ENCODE measurements around the gene PAQR4. TPM values are rescaled to one million over a fixed set of nuclear protein-coding genes. Genes with fewer than 3 reads are reported as not detected.

Gene PAQR4
- total and polyA plus RNA-seq, 4 experiments from 2014 or later, result 0.77 to 1.7 (median 1.1) TPM

GRCh38 chr16:3015865-3016521 is 46.8 kb downstream of the PAQR4 start:
- H3K4me1 ChIP-seq (ENCODE audit: insufficient read depth, low read length), result peaks cover 19% of the 10 kb centered on the region
- H3K27me3 ChIP-seq (ENCODE audit: insufficient read depth, low read length), result no peaks in the 10 kb centered on the region
- H3K4me3 ChIP-seq (ENCODE audit: low read length in 2 of 2), result no peak overlapping the region
- ChIA-PET CTCF (ENCODE audit: partially characterized antibody) (interaction anchor here (1.3 to 1.4 kb wide), 2 partner anchors 10 to 13 kb away, joined by 3 to 5 read pairs; no protein-coding TSS in a partner anchor), POLR2A (ENCODE audit: partially characterized antibody) (no interaction called here)
- Mint-ChIP-seq H3K27me3 (peaks cover 0 to 2% of the 10 kb centered on the region in 2 donors), H3K36me3 (no peaks in the 10 kb centered on the region), H3K27ac (no peak overlapping the region), H3K9me3 (no peaks in the 10 kb centered on the region), H3K4me3 (no peak overlapping the region), H3K4me1 (peaks cover 3 to 30% (median 9%) of the 10 kb centered on the region in 4 donors)
- no peaks in the 10 kb centered on the region for H3K36me3 ChIP-seq (ENCODE audit: insufficient read depth, low read length)
- intact Hi-C loops (cut with micrococcal nuclease), result no loop called here
- H3K27ac ChIP-seq (ENCODE audit: low read depth, low read length), result no peak overlapping the region
- no peaks in the 10 kb centered on the region for H3K9me3 ChIP-seq (ENCODE audit: control insufficient read depth in 1 of 2, low read length in 2 of 2)
- no peak for DNase-seq

GRCh38 chr16:3017344-3017743 is 48.2 kb downstream of the PAQR4 start:
- POLR2A ChIA-PET (ENCODE audit: partially characterized antibody), result no interaction called here
- Histone ChIP-seq H3K36me3 (ENCODE audit: insufficient read depth, low read length) (no peaks in the 10 kb centered on the region), H3K9me3 (ENCODE audit: control insufficient read depth in 1 of 2, low read length in 2 of 2) (no peaks in the 10 kb centered on the region), H3K27ac (ENCODE audit: low read depth, low read length) (no peak overlapping the region), H3K4me3 (ENCODE audit: low read length in 2 of 2) (no peak overlapping the region), H3K27me3 (ENCODE audit: insufficient read depth, low read length) (no peaks in the 10 kb centered on the region), H3K4me1 (ENCODE audit: insufficient read depth, low read length) (peaks cover 33% of the 10 kb centered on the region)
- intact Hi-C loops (cut with micrococcal nuclease), result no loop called here
- H3K4me1 Mint-ChIP-seq, result peaks cover 13 to 43% (median 21%) of the 10 kb centered on the region in 4 donors
- no peak for DNase-seq
- CTCF ChIA-PET (ENCODE audit: partially characterized antibody), result no interaction called here
- H3K27ac Mint-ChIP-seq, result no peak overlapping the region
- H3K27me3 Mint-ChIP-seq, result peaks cover 0 to 2% of the 10 kb centered on the region in 2 donors
- H3K4me3 Mint-ChIP-seq, result no peak overlapping the region
- no peaks in the 10 kb centered on the region for H3K9me3 Mint-ChIP-seq
- peaks cover 0 to 7% of the 10 kb centered on the region in 2 donors for H3K36me3 Mint-ChIP-seq

GRCh38 chr16:3017794-3018506 is 48.8 kb downstream of the PAQR4 start, which contains the start of gene CLDN6:
Gene CLDN6 (minus strand): TSS chr16:3018183. CDS start chr16:3016021, 2,162 bp downstream.
- H3K36me3 ChIP-seq (ENCODE audit: insufficient read depth, low read length), result no peaks in the 10 kb centered on the region
- intact Hi-C loops (cut with micrococcal nuclease), result no loop called here
- no peaks in the 10 kb centered on the region for H3K27me3 ChIP-seq (ENCODE audit: insufficient read depth, low read length)
- POLR2A ChIA-PET (ENCODE audit: partially characterized antibody), result no interaction called here
- Mint-ChIP-seq H3K4me1 (peaks cover 14 to 50% (median 27%) of the 10 kb centered on the region in 4 donors), H3K36me3 (peaks cover 0 to 7% of the 10 kb centered on the region in 2 donors), H3K4me3 (peak within 1 kb of the TSS in 1 of 8 donors; percentile 39), H3K27ac (peak within 1 kb of the TSS in 2 of 7 donors; percentile 44 to 75), H3K9me3 (no peaks in the 10 kb centered on the region), H3K27me3 (peaks cover 0 to 2% of the 10 kb centered on the region in 2 donors)
- peak in 1 of 5 donors; percentile 30 for DNase-seq
- peaks cover 39% of the 10 kb centered on the region for H3K4me1 ChIP-seq (ENCODE audit: insufficient read depth, low read length)
- no peaks in the 10 kb centered on the region for H3K9me3 ChIP-seq (ENCODE audit: control insufficient read depth in 1 of 2, low read length in 2 of 2)
- CTCF ChIA-PET (ENCODE audit: partially characterized antibody), result interaction anchor here (2.3 to 18.6 kb wide), 2 partner anchors 10 to 12 kb away, joined by 17 to 444 read pairs; partner anchors contain the start of gene CLDN9
- no peak within 1 kb of the TSS for H3K4me3 ChIP-seq (ENCODE audit: low read length in 2 of 2)
- H3K27ac ChIP-seq (ENCODE audit: low read depth, low read length), result no peak within 1 kb of the TSS

DNA sequence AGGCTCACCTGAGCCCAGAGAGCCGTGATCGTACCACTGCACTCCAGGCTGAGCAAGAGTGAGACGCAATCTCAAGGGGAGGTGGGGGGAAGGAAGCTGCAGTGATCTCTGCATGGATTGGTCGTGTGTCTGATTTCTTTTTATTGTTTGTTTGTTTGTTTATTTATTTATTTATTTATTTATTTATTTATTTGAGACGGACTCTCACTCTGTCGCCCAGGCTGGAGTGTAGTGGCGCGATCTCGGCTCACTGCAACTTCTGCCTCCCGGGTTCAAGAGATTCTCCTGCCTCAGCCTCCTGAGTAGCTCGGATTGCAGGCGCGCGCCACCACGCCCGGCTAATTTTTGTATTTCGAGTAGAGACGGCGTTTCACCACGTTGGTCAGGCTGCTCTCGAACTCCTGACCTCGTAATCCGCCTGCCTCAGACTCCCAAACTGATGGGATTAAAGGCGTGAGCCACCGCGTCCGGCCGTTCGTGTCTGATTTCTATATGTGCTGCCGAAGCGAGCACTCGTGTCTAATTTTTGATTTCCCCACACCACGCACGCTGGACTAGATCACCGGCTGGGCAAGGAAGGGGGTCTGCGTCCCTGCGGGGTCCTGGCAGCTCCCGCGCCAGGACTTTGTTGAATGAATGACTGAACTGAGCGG is 50.6 kb downstream of the PAQR4 start:
- no peaks in the 10 kb centered on the region for H3K9me3 ChIP-seq (ENCODE audit: control insufficient read depth in 1 of 2, low read length in 2 of 2)
- Mint-ChIP-seq H3K27me3 (peaks cover 0 to 2% of the 10 kb centered on the region in 2 donors), H3K27ac (peak overlapping the region; percentile 80 to 99 (median 84)), H3K4me3 (peak overlapping the region; percentile 79 to 93 (median 88)), H3K4me1 (peaks cover 19 to 60% (median 39%) of the 10 kb centered on the region in 4 donors), H3K9me3 (no peaks in the 10 kb centered on the region), H3K36me3 (peaks cover 3 to 12% of the 10 kb centered on the region in 2 donors)
- intact Hi-C loops (cut with micrococcal nuclease), result loop anchor here (1.0 to 10.0 kb wide), 3 partner anchors 9 to 115 kb away; no protein-coding TSS in a partner anchor
- no peaks in the 10 kb centered on the region for H3K36me3 ChIP-seq (ENCODE audit: insufficient read depth, low read length)
- peak overlapping the region in 1 of 2 donors; percentile 59 for H3K4me3 ChIP-seq (ENCODE audit: low read length in 2 of 2)
- H3K27me3 ChIP-seq (ENCODE audit: insufficient read depth, low read length), result no peaks in the 10 kb centered on the region
- ChIA-PET POLR2A (ENCODE audit: partially characterized antibody) (interaction anchor here (1.0 to 5.9 kb wide), 9 partner anchors 11 to 150 kb away, joined by 3 to 89 read pairs (median 4); partner anchors contain the start of gene ZNF213), CTCF (ENCODE audit: partially characterized antibody) (interaction anchor here (1.8 to 18.6 kb wide), 4 partner anchors 8 to 55 kb away, joined by 4 to 444 read pairs (median 28); partner anchors contain the start of gene CLDN9)
- DNase-seq, result no peak
- H3K4me1 ChIP-seq (ENCODE audit: insufficient read depth, low read length), result peaks cover 51% of the 10 kb centered on the region
- H3K27ac ChIP-seq (ENCODE audit: low read depth, low read length), result peak overlapping the region; percentile 90

DNA sequence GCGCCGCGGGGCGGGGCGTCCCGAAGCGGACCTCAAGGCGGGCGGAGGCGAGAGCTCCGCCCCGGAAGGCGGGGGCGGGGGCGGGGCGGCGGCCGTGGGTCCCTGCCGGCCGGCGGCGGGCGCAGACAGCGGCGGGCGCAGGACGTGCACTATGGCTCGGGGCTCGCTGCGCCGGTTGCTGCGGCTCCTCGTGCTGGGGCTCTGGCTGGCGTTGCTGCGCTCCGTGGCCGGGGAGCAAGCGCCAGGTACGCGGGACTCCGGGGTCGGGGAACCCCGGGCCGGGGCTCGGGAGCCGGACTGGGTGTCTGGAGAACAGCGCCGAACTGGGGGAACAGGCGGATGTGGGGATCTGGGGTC is 51.1 kb downstream of the PAQR4 start, which contains the start of gene TNFRSF12A:
TNFRSF12A (plus strand) TSS at position 122 of the 357 bp plus-strand sequence; CDS start at position 152, 30 bp downstream.
- Histone ChIP-seq H3K27me3 (ENCODE audit: insufficient read depth, low read length) (no peaks in the 10 kb centered on the region), H3K36me3 (ENCODE audit: insufficient read depth, low read length) (no peaks in the 10 kb centered on the region), H3K4me1 (ENCODE audit: insufficient read depth, low read length) (peaks cover 51% of the 10 kb centered on the region), H3K27ac (ENCODE audit: low read depth, low read length) (peak within 1 kb of the TSS; percentile 90), H3K9me3 (ENCODE audit: control insufficient read depth in 1 of 2, low read length in 2 of 2) (no peaks in the 10 kb centered on the region), H3K4me3 (ENCODE audit: low read length in 2 of 2) (peak within 1 kb of the TSS; percentile 30 to 59)
- Mint-ChIP-seq H3K4me3 (peak within 1 kb of the TSS; percentile 84 to 97 (median 90)), H3K27me3 (peaks cover 0 to 2% of the 10 kb centered on the region in 2 donors), H3K27ac (peak within 1 kb of the TSS; percentile 80 to 99 (median 89)), H3K4me1 (peaks cover 19 to 60% (median 39%) of the 10 kb centered on the region in 4 donors), H3K36me3 (peaks cover 3 to 12% of the 10 kb centered on the region in 2 donors), H3K9me3 (no peaks in the 10 kb centered on the region)
- CTCF ChIA-PET (ENCODE audit: partially characterized antibody), result interaction anchor here (1.8 to 18.6 kb wide), 4 partner anchors 8 to 55 kb away, joined by 4 to 444 read pairs (median 28); partner anchors contain the start of gene CLDN9
- intact Hi-C loops (cut with micrococcal nuclease), result loop anchor here (1.0 to 10.0 kb wide), 3 partner anchors 8 to 115 kb away; no protein-coding TSS in a partner anchor
- peak; percentile 51 to 65 (median 55) for DNase-seq
- POLR2A ChIA-PET (ENCODE audit: partially characterized antibody), result interaction anchor here (0.8 to 5.9 kb wide), 17 partner anchors 10 to 150 kb away, joined by 3 to 89 read pairs (median 4); partner anchors contain the start of gene ZNF213

DNA sequence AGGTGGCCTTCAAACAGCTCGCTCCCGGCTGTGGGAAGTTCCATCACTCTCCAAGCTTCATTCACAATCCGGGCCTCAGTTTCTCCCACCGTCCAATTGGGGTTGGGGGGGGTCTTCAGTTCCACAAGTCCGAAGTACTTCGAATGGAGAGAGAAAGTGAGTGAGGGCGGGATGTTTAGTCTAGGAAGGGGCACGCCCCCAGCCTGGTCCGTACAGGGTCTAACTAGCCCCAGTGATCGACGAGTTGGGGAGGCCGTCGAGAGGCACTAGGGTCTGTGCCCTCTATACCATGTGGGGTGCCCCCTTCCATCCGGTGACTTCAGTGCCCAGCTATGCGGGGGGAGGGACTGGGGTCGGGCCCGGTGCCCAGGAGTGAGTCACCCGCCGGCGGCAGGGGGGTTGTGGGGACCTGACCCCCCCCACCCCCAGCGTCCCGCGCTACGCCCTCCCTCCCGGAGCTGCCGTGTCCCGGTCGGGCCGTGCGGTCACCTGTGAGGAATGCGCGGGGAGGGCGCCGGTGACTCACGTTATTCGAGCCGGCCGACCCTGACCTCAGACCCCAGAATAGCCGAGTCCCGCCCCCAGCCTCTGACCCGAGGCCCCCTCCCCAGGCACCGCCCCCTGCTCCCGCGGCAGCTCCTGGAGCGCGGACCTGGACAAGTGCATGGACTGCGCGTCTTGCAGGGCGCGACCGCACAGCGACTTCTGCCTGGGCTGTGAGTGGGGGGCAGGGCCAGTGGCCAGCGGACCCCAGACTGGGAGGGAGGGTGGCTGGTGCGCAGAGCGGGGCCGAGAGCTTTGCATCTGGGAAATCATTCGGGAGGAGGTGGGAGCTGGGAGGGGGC is 51.7 kb downstream of the PAQR4 start:
- peaks cover 0 to 2% of the 10 kb centered on the region in 2 donors for H3K27me3 Mint-ChIP-seq
- H3K4me3 Mint-ChIP-seq, result peak overlapping the region; percentile 84 to 97 (median 86)
- H3K4me1 Mint-ChIP-seq, result peaks cover 19 to 60% (median 39%) of the 10 kb centered on the region in 4 donors
- H3K9me3 Mint-ChIP-seq, result no peaks in the 10 kb centered on the region
- intact Hi-C loops (cut with micrococcal nuclease), result loop anchor here (1.0 to 10.0 kb wide), 3 partner anchors 7 to 116 kb away; no protein-coding TSS in a partner anchor
- peak overlapping the region; percentile 30 to 59 for H3K4me3 ChIP-seq (ENCODE audit: low read length in 2 of 2)
- H3K36me3 Mint-ChIP-seq, result peaks cover 3 to 12% of the 10 kb centered on the region in 2 donors
- peaks cover 4% of the 10 kb centered on the region for H3K36me3 ChIP-seq (ENCODE audit: insufficient read depth, low read length)
- DNase-seq, result peak in 4 of 5 donors; percentile 31 to 90 (median 44)
- ChIA-PET CTCF (ENCODE audit: partially characterized antibody) (interaction anchor here (1.8 to 18.6 kb wide), 5 partner anchors 7 to 109 kb away, joined by 4 to 444 read pairs (median 22); partner anchors contain the start of gene CLDN9), POLR2A (ENCODE audit: partially characterized antibody) (interaction anchor here (0.8 to 5.9 kb wide), 19 partner anchors 10 to 149 kb away, joined by 3 to 89 read pairs (median 3); partner anchors contain the start of gene ZNF213)
- peaks cover 51% of the 10 kb centered on the region for H3K4me1 ChIP-seq (ENCODE audit: insufficient read depth, low read length)
- peak overlapping the region; percentile 80 to 99 (median 89) for H3K27ac Mint-ChIP-seq
- H3K9me3 ChIP-seq (ENCODE audit: control insufficient read depth in 1 of 2, low read length in 2 of 2), result no peaks in the 10 kb centered on the region
- no peaks in the 10 kb centered on the region for H3K27me3 ChIP-seq (ENCODE audit: insufficient read depth, low read length)
- peak overlapping the region; percentile 90 for H3K27ac ChIP-seq (ENCODE audit: low read depth, low read length)
